Inferior parietal cortex (tissue), 1 donor: ENCODE results near the gene CCDC51.

Experiments
- DNase-seq: peaks from one replicate; pipeline ENCODE4 v3.0.0-alpha.2; 2016; ENCODE audit errors: extremely low spot score

The CCDC51 gene

DNA sequence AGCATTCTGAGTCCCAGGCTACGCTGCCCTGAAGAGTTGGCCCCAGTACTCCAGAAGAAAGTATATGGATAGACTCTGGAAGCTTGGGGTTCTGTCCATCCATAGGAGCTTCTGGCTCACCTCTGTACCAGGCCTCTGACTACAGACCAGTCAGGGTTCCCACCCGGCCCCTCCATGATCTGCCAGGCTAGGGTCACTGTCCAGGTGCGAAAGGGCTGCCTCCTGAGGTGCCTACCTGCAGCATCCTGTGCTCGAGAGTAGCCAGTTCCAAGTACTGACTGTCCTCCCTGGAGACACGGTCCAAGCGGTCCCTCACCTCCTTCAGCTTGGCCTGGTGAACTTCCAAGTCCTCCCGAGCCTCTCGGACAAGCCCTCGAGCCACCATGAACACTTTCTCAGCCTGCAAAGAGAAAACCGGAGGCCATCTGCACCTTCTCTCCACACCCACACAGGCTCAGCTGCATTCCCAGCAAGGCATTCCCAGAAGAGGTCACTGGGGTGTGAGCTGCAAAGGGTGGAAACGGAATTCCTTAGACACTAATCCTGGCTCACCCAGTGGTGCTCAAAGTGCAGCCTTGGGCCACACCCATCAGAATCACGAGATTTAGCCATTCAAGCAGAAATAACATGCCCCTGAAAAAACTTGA lies 6.3 kb downstream of the CCDC51 start:
- no peak for DNase-seq

GRCh38 chr3:48432411-48433371 lies 7.2 kb downstream of the CCDC51 start:
- DNase-seq, result no peak

- no peak for DNase-seq
Measured at GRCh38 chr3:48431224-48432029, 8.5 kb downstream of the CCDC51 start.

GRCh38 chr3:48430708-48431101 lies 9.2 kb downstream of the CCDC51 start:
- no peak for DNase-seq

DNA sequence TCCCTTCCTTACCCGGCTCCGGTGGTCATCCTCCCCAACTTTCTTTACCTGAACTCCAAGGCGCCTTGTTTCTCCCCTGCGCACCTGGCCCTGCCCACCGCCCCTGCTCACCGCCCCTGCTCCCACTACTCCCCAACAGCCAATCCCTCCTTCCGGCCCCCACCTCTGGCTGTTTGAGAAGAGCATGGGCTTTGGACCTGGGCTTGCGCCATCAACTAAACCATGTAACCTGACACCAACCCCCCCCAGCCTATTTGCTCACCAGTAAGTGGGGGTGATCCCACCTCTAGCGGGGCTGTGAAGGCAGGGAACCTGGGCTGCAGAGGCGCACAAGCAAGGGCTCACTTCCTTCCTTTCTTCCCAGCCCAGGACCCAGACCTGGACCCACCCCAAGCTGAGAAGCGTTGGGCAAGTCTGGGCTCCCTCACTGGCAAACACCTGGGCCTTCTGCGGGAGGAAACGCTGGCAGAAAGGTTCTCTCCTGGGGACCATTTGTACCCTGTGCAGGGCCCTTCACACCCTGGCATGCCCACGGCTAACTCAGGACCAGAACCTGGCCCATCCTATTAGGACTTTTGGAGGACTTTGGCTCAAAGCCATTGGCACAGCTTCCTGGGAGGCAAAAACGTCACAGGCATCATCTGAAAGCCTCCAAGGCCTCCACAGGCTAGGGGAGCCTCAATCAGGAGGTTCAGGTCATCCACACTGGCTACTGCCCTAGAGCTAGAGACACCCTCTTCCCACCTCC lies 9.8 kb downstream of the CCDC51 start, which contains the start of gene PLXNB1:
PLXNB1 (minus strand) TSS at position 127 of the 748 bp plus-strand sequence. CDS start 5,475 bp downstream, outside the sequence.
- DNase-seq, result no peak

DNA sequence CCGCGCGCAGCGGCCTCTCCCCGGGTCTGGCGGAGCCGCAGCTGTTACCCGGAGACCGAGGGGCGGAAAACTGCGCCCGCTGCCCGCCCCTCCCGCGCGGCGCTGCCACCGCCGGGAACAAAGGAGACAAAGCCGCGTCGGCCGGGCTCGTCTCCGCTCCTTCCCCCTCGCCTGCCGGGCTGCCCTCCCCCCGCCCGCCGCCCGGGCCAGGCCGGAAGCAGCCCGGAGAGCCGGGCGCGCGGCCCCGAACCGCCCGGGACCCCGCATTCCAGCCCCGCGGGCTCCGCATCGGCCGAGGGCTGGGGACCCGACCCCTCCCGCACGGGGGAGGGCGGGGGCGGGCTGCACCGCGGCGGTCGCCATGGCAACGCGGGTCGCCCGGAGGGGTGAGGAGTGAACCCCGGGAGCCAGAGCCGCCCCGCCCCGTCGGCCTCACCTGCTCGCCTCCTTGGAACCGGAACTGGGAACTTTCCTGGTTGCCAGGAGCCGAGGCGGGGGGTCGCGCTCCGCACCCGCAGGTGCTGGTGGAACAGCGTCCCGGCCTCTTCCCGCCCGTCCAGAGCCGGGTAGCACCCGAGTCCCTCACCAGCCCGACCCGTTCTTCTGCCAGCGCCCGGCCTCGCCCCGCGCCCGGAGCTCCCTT lies 10.5 kb downstream of the CCDC51 start:
- DNase-seq, result peak; percentile 54

- no peak for DNase-seq
Measured at GRCh38 chr3:48428572-48429316, 11.2 kb downstream of the CCDC51 start.

GRCh38 chr3:48428088-48428571 lies 11.8 kb downstream of the CCDC51 start:
- DNase-seq, result no peak

- no peak for DNase-seq
Measured at GRCh38 chr3:48427630-48427962, 12.3 kb downstream of the CCDC51 start.

- no peak for DNase-seq
Measured at GRCh38 chr3:48426944-48427629, 12.8 kb downstream of the CCDC51 start.

- DNase-seq, result peak; percentile 83
Measured at GRCh38 chr3:48426401-48426909, 13.5 kb downstream of the CCDC51 start.

GRCh38 chr3:48425281-48425812 lies 14.6 kb downstream of the CCDC51 start:
- no peak for DNase-seq

DNA sequence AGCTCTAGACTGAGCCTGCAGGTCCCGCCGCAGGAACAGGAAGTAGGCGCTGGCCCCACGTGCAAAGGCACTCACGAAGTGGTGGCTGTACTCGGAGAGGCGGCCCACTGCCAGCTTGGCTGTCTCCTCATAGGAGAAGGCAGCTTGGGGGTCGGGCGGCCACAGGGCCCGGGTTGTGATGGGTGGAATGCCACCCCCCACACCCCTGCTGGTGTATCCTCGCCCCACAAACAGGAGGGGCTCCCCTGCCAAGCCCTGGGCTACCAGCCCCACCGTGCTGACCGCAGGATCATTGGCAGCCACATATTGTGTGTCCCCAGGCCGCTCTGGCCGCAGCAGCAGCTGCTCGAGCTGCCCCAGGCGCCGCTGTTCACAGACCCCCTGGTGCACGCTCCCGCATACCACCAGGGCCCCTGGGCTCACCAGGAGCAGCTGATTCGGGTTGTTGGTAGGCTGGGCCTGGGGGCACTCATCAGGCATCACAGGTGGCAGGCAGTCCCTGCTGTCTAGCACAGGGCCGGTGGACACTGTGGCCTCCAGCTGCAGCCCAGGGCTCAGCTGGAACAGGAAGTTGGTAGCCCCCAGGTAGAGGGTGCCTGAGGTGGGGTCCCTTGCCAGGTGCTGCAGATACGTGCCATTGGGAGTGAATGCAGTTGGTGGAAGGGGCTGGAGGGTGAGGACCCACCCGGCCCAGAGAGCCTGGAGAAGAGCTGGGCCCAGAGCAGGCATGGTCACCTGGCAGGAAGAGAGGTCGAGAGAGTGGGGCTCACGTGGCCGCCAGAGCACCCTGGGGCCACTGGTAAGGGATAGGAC lies 15.8 kb downstream of the CCDC51 start:
- DNase-seq, result no peak

DNA sequence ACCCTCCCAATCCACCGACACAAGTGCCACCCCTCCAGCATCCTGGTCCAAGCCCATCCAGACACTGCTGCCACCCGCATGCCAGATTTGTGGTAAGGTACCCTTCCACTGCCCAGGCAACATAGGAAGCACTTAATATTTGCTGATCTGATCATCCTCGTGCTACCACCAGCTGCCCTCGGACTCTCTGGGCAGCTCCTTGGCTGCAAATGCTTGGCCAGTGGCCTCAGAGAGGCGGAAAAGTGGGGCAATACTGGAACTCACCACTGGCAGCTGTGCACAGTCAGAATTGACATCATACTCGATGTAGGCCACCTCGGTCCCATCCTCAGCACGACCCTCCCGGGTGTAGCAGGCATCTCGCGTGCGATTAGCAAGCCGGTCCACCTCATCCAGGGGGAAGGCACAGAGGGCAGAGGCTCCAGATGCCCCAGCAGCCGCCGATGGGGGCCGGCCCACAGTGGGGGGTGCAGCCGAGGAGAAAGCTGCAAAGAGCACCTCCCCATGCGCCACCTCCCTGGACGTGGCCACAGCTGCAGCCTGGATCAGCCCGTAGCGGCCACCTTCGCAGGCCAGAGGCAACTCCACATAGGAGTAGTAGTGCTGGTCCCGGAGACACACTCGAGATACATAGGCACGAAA lies 16.6 kb downstream of the CCDC51 start:
- DNase-seq, result no peak

- no peak for DNase-seq
Measured at GRCh38 chr3:48422681-48423080, 17.2 kb downstream of the CCDC51 start.

DNA sequence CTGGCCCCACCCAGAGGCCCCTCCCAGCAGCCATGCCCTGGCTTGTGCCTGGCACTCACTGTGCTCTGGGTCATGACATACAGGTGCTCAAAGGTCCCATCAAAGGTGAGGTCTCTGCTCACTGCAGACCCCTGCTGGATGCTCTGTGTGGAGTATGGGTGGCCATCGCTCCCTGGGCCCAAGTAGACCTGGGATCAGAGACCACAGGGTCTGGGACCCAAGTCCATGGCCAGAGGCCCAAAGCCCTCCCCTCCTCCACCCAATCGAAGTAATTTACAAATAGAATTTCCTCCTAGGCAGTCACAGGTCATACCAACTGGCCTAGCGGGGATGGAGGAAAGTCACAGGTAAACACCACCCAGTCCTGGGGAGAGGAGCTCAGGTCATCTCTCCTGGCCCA lies 17.6 kb downstream of the CCDC51 start:
- no peak for DNase-seq

GRCh38 chr3:48420561-48420960 lies 19.4 kb downstream of the CCDC51 start:
- no peak for DNase-seq

- DNase-seq, result no peak
Measured at GRCh38 chr3:48419597-48419996, 20.3 kb downstream of the CCDC51 start.
